H9 (cell line): ENCODE results near the gene DOCK11. TPM values are rescaled to one million over a fixed set of nuclear protein-coding genes. Genes with fewer than 3 reads are reported as not detected.

Source experiments
- DNase-seq: peaks from one replicate; pipeline ENCODE4 v3.0.0-alpha.2; 2017
- H2AFZ ChIP-seq: one replicate; pipeline ENCODE4 v1.6.1; 2013; ENCODE audit warnings: mild to moderate bottlenecking, low read length, control low read depth, moderate library complexity
- H2AK5ac ChIP-seq: 2 replicates; pipeline ENCODE4 v1.6.1; 2013; ENCODE audit warnings: low read length, control low read depth, mixed read lengths; ENCODE audit not compliant: insufficient read length
- H2BK120ac ChIP-seq: one replicate; pipeline ENCODE4 v1.6.1; 2013; ENCODE audit warnings: low read depth, mild to moderate bottlenecking, low read length, control low read depth, inconsistent platforms; ENCODE audit not compliant: poor library complexity, severe bottlenecking
- H2BK12ac ChIP-seq: 2 replicates; pipeline ENCODE4 v1.6.1; 2013; ENCODE audit warnings: low read length, control low read depth, mixed read lengths, low read depth; ENCODE audit not compliant: insufficient read length
- H2BK15ac ChIP-seq: 2 replicates; pipeline ENCODE4 v1.6.1; 2013; ENCODE audit warnings: low read depth, low read length, control low read depth
- H2BK20ac ChIP-seq: one replicate; pipeline ENCODE4 v1.6.1; 2013; ENCODE audit warnings: low read depth, mild to moderate bottlenecking, low read length, control low read depth, inconsistent platforms; ENCODE audit not compliant: poor library complexity, severe bottlenecking
- H2BK5ac ChIP-seq: 2 replicates; pipeline ENCODE4 v1.6.1; 2013; ENCODE audit warnings: low read length, control low read depth, mixed read lengths; ENCODE audit not compliant: insufficient read length
- H3K14ac ChIP-seq: 2 replicates; pipeline ENCODE4 v1.6.1; 2013; ENCODE audit warnings: low read length, control low read depth; ENCODE audit not compliant: insufficient read depth
- H3K18ac ChIP-seq: 2 replicates; pipeline ENCODE4 v1.6.1; 2013; ENCODE audit warnings: low read depth, mild to moderate bottlenecking, mixed read lengths, low read length, control low read depth; ENCODE audit not compliant: insufficient read length
- H3K23ac ChIP-seq: 2 replicates; pipeline ENCODE4 v1.6.1; 2013; ENCODE audit warnings: low read length, control low read depth, mixed read lengths, low read depth; ENCODE audit not compliant: insufficient read length
- H3K23me2 ChIP-seq: 2 replicates; pipeline ENCODE4 v1.6.1; 2013; ENCODE audit warnings: low read depth, mild to moderate bottlenecking, mixed read lengths, low read length, control low read depth; ENCODE audit not compliant: insufficient read length, poor library complexity, severe bottlenecking
- H3K27ac ChIP-seq: 2 replicates; pipeline ENCODE4 v1.5.1; 2013; ENCODE audit warnings: low read length, control low read depth, mixed read lengths, low read depth; ENCODE audit not compliant: insufficient read length
- H3K27me3 ChIP-seq: 2 replicates; pipeline ENCODE4 v1.6.1; 2013; ENCODE audit warnings: low read length, control low read depth, inconsistent platforms; ENCODE audit not compliant: insufficient read depth
- H3K4ac ChIP-seq: 2 replicates; pipeline ENCODE4 v1.6.1; 2013; ENCODE audit warnings: low read depth, mild to moderate bottlenecking, control low read depth, inconsistent platforms, low read length, moderate library complexity
- H3K4me1 ChIP-seq: 2 replicates; pipeline ENCODE4 v1.6.1; 2013; ENCODE audit warnings: low read length, control low read depth, inconsistent platforms; ENCODE audit not compliant: insufficient read depth
- H3K4me2 ChIP-seq: 2 replicates; pipeline ENCODE4 v1.6.1; 2013; ENCODE audit warnings: low read length, control low read depth, mixed read lengths; ENCODE audit not compliant: insufficient read length, insufficient read depth
- H3K56ac ChIP-seq: 2 replicates; pipeline ENCODE4 v1.6.1; 2013; ENCODE audit warnings: low read depth, mild to moderate bottlenecking, mixed read lengths, low read length, control low read depth; ENCODE audit not compliant: insufficient read length
- H3K79me1 ChIP-seq: 2 replicates; pipeline ENCODE4 v1.6.1; 2013; ENCODE audit warnings: low read depth, mild to moderate bottlenecking, moderate library complexity, low read length, control low read depth, inconsistent platforms; ENCODE audit not compliant: insufficient read depth, poor library complexity, severe bottlenecking
- H3K79me2 ChIP-seq: 2 replicates; pipeline ENCODE4 v1.6.1; 2013; ENCODE audit warnings: low read length, control low read depth, inconsistent platforms; ENCODE audit not compliant: insufficient read depth
- H3K9ac ChIP-seq: 2 replicates; pipeline ENCODE4 v1.6.1; 2013; ENCODE audit warnings: low read length, control low read depth, mixed read lengths; ENCODE audit not compliant: insufficient read length; ENCODE audit errors: extremely low read depth
- H3K9me3 ChIP-seq: one replicate; pipeline ENCODE4 v1.6.1; 2013; ENCODE audit warnings: low read depth, low read length, inconsistent platforms; ENCODE audit not compliant: control insufficient read depth
- H3T11ph ChIP-seq: one replicate; pipeline ENCODE4 v1.6.1; 2013; ENCODE audit warnings: mild to moderate bottlenecking, low read length, control low read depth, inconsistent platforms
- H4K20me1 ChIP-seq: one replicate; pipeline ENCODE4 v1.6.1; 2013; ENCODE audit not compliant: control insufficient read depth, insufficient read length, insufficient read depth
- H4K5ac ChIP-seq: 2 replicates; pipeline ENCODE4 v1.6.1; 2013; ENCODE audit warnings: low read depth, mild to moderate bottlenecking, mixed read lengths, low read length, control low read depth; ENCODE audit not compliant: insufficient read length
- H4K8ac ChIP-seq: replicated peaks from 2 replicates; pipeline ENCODE4 v1.6.1; 2013; ENCODE audit warnings: low read length, control low read depth, mixed read lengths, low read depth; ENCODE audit not compliant: insufficient read length
- H4K91ac ChIP-seq: 2 replicates; pipeline ENCODE4 v1.6.1; 2013; ENCODE audit warnings: low read depth, mild to moderate bottlenecking, moderate library complexity, mixed read lengths, low read length, control low read depth; ENCODE audit not compliant: insufficient read length
- H3K27ac Mint-ChIP-seq, 3 experiments: 2 replicates in 2 of 3; 3 replicates in 1 of 3; pipeline ENCODE4 v1.8.0; 2020 to 2021; ENCODE audit warnings: mixed read lengths in 3 of 3, mild to moderate bottlenecking in 1 of 3, moderate library complexity in 1 of 3
- H3K27me3 Mint-ChIP-seq: 2 replicates; pipeline ENCODE4 v1.8.0; 2021; ENCODE audit warnings: low read depth, mild to moderate bottlenecking, moderate library complexity, mixed read lengths
- H3K36me3 Mint-ChIP-seq, 3 experiments: 2 replicates in 2 of 3; 3 replicates in 1 of 3; pipeline ENCODE4 v1.8.0; 2020 to 2021; ENCODE audit warnings: low read depth in 3 of 3, mixed read lengths in 3 of 3; ENCODE audit not compliant: insufficient read depth in 1 of 3
- H3K4me1 Mint-ChIP-seq, 2 experiments: 2 replicates each; pipeline ENCODE4 v1.8.0; 2020; ENCODE audit warnings: mixed read lengths in 2 of 2
- H3K4me3 Mint-ChIP-seq, 2 experiments: 2 replicates in 1 of 2; 3 replicates in 1 of 2; pipeline ENCODE4 v1.8.0; 2020 to 2021; ENCODE audit warnings: mild to moderate bottlenecking in 2 of 2, mixed read lengths in 2 of 2, moderate library complexity in 1 of 2
- H3K9me3 Mint-ChIP-seq, 2 experiments: 2 replicates in 1 of 2; 3 replicates in 1 of 2; pipeline ENCODE4 v1.8.0; 2020; ENCODE audit warnings: mild to moderate bottlenecking in 2 of 2, mixed read lengths in 2 of 2, moderate library complexity in 1 of 2
- WGBS: extraction: QIAGEN DNeasy Blood & Tissue Kit; methylation state at CpG from one replicate; pipeline ENCODE4 v1.1.7; 2013; ENCODE audit warnings: missing lambda C conversion rate, low lambda C conversion rate, mixed read lengths; ENCODE audit not compliant: insufficient read length; ENCODE audit errors: extremely low coverage; 5-methylcytosine and 5-hydroxymethylcytosine counted together
- total RNA-seq: library from RNA; stranded (reverse); gene quantifications from 2 replicates; pipeline ENCODE4 v1.2.1, GENCODE V29; 2021
- TF ChIP-seq, protein P1 (sequence below): fragments of 200-600 bp; sonication (generic); conservative IDR thresholded peaks from 3 replicates; pipeline ENCODE4 v1.8.0; 2021; ENCODE audit warnings: antibody characterized with exemption, mild to moderate bottlenecking

DOCK11 gene
- total RNA-seq, 1 experiment from 2014 or later: 6.2 TPM

DNA sequence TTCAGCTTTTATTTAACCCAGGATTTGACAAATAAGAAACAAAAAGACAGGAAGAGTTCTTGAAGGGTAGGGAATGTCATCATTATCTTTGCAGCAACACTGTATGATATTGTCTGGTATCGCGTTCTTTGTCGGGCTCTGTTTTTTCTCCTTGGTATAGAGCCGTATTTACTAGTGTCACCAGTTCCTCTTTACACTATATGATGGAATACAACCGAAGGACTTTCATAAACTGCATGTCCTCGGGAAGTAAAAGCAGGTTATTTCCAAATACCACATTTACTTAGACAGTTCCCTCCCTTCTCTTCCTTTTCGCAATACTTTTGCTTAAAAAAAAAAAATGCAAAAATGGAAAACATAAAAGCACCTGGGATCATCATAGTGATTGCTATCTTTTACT is 135.2 kb downstream of the DOCK11 start:
- Histone ChIP-seq H3T11ph (no peak overlapping the region), H3K4me1 (no peaks in the 10 kb centered on the region), H3K56ac (no peak overlapping the region), H4K91ac (no peak overlapping the region), H4K20me1 (no peaks in the 10 kb centered on the region), H2BK120ac (no peak overlapping the region), H2BK5ac (no peak overlapping the region), H3K27ac (no peak overlapping the region), H2BK20ac (no peak overlapping the region), H3K9ac (no peak overlapping the region), H3K23me2 (no peaks in the 10 kb centered on the region), H2AK5ac (no peak overlapping the region), H3K9me3 (peaks cover 16% of the 10 kb centered on the region), H3K14ac (no peak overlapping the region), H3K23ac (no peak overlapping the region), H3K4ac (no peak overlapping the region), H4K8ac (no peak overlapping the region), H4K5ac (no peak overlapping the region), H2BK15ac (no peak overlapping the region), H3K27me3 (no peaks in the 10 kb centered on the region), H2BK12ac (no peak overlapping the region), H3K79me2 (no peaks in the 10 kb centered on the region), H3K18ac (no peak overlapping the region), H3K4me2 (no peak overlapping the region), H3K79me1 (no peaks in the 10 kb centered on the region), H2AFZ (no peak overlapping the region)
- Mint-ChIP-seq H3K27ac (no peak overlapping the region), H3K9me3 (peaks cover 2 to 44% of the 10 kb centered on the region in 2 experiments; a peak in 3 of 5 replicates), H3K4me3 (no peak overlapping the region), H3K27me3 (peaks cover 3% of the 10 kb centered on the region; the same call in 1 of the 2 replicates), H3K4me1 (peaks cover 3 to 10% of the 10 kb centered on the region in 2 experiments; a peak in 3 of 4 replicates), H3K36me3 (peaks cover 4 to 15% (median 13%) of the 10 kb centered on the region in 3 experiments; a peak in 5 of 7 replicates)
- TF ChIP-seq, protein P1, sequence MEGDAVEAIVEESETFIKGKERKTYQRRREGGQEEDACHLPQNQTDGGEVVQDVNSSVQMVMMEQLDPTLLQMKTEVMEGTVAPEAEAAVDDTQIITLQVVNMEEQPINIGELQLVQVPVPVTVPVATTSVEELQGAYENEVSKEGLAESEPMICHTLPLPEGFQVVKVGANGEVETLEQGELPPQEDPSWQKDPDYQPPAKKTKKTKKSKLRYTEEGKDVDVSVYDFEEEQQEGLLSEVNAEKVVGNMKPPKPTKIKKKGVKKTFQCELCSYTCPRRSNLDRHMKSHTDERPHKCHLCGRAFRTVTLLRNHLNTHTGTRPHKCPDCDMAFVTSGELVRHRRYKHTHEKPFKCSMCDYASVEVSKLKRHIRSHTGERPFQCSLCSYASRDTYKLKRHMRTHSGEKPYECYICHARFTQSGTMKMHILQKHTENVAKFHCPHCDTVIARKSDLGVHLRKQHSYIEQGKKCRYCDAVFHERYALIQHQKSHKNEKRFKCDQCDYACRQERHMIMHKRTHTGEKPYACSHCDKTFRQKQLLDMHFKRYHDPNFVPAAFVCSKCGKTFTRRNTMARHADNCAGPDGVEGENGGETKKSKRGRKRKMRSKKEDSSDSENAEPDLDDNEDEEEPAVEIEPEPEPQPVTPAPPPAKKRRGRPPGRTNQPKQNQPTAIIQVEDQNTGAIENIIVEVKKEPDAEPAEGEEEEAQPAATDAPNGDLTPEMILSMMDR: no peak
- DNase-seq: no peak
- WGBS: no CpG with 5 or more reads among the region's 7 CpGs
